Right lobe of liver (tissue), 6 donors: ENCODE data around the gene ZBTB44. TPM values are rescaled to one million over a fixed set of nuclear protein-coding genes. Genes with fewer than 3 reads are reported as not detected.

Experiments used
- ATAC-seq, 4 donors: fragments of 200-7000 bp; cut with Tn5 transposase; one replicate each; pipeline ENCODE4 v1.9.1; 2020; ENCODE audit warnings: mild to moderate bottlenecking in 4 of 4, moderate library complexity in 4 of 4
- DNase-seq, 3 donors: peaks; one replicate each; pipeline ENCODE4 v3.0.0-alpha.2; 2020
- H3K27ac ChIP-seq, 3 donors: fragments of 200-600 bp; one replicate each; pipeline ENCODE4 v1.8.0; 2022
- H3K27me3 ChIP-seq, 2 donors: fragments of 200-600 bp; one replicate each; pipeline ENCODE4 v1.8.0; 2022
- H3K36me3 ChIP-seq, 4 donors: fragments of 200-600 bp; sonication (generic) in 1 of 4; one replicate each; pipeline versions ENCODE4 v1.5.1 to v1.8.0; 2017 to 2022; ENCODE audit warnings: control low read depth in 1 of 4
- H3K4me1 ChIP-seq, 4 donors: fragments of 200-600 bp; sonication (generic) in 1 of 4; one replicate each; pipeline versions ENCODE4 v1.5.1 to v1.8.0; 2017 to 2022; ENCODE audit warnings: control low read depth in 1 of 4
- H3K4me3 ChIP-seq, 3 donors: fragments of 200-600 bp; one replicate each; pipeline ENCODE4 v1.8.0; 2022
- H3K9me3 ChIP-seq, 4 donors: fragments of 200-600 bp; sonication (generic) in 1 of 4; one replicate each; pipeline versions ENCODE4 v1.5.1 to v1.8.0; 2017 to 2022; ENCODE audit warnings: control low read depth in 1 of 4
- CTCF ChIP-seq, 4 donors: fragments of 200-600 bp in 3 of 4; fragments of 450-650 bp in 1 of 4; IDR thresholded peaks; one replicate each; pipeline versions ENCODE4 v1.5.1 to v1.8.0; 2016 to 2022; ENCODE audit warnings: antibody characterized with exemption in 4 of 4, mild to moderate bottlenecking in 2 of 4
- POLR2A ChIP-seq: fragments of 450-650 bp; IDR thresholded peaks from one replicate; pipeline ENCODE4 v1.6.1; 2017; ENCODE audit warnings: antibody characterized with exemption, mild to moderate bottlenecking
- WGBS: methylation state at CpG from one replicate; pipeline ENCODE4 v1.1.6; 2018; ENCODE audit warnings: low coverage, low lambda C conversion rate; ENCODE audit not compliant: insufficient coverage; ENCODE audit errors: missing lambda C conversion rate; 5-methylcytosine and 5-hydroxymethylcytosine counted together
- intact Hi-C, 2 donors: fragments of 100-400 bp; cut with DNase I; formaldehyde crosslinking; loops; one replicate each; pipeline versions ENCODE4 v1.11.2 to v1.14.1; 2022
- total RNA-seq, 6 experiments: library from RNA; depleted of rRNA in 2 of 6; stranded (reverse); fragments of >200 nt in 2 of 6; fragmentation: NEBNext Ultra II Directional in 3 of 6; extraction: Animal tissue kit (Norgen Biotek cat#: 25700) in 3 of 6; gene quantifications; one replicate each; pipeline versions ENCODE4 v1.1.0 to v1.2.4, GENCODE V29; 2016 to 2023
- donor health status: DM: no; HTN: yes; CAD: no.
- donor health status: DM: no; HTN: no; CAD: no.
- donor health status: DM: no; HTN: no; CAD: no.
- donor health status: DM: no; HTN: yes; CAD: no.
- donor health status: DM: no; HTN: yes; CAD: no.

Gene ZBTB44
- total RNA-seq, 6 experiments from 2014 or later, result 16.3 to 22.4 (median 18.4) TPM

- Histone ChIP-seq H3K27ac (no peak overlapping the region), H3K36me3 (no peaks in the 10 kb centered on the region), H3K9me3 (no peaks in the 10 kb centered on the region), H3K4me3 (no peak overlapping the region), H3K27me3 (no peaks in the 10 kb centered on the region), H3K4me1 (no peaks in the 10 kb centered on the region)
- intact Hi-C loops, result loop anchor here (10.0 kb wide), 3 partner anchors 160 to 650 kb away; partner anchors contain the start of gene ADAMTS8 (in 1 of the 2)
- WGBS, result 63% methylated on average over 4 of the region's 6 CpGs
- DNase-seq (peak in 1 of 3 donors; percentile 19), ATAC-seq (no peak)
- TF ChIP-seq POLR2A (no peak), CTCF (IDR thresholded peaks at IDR 0.05) (no peak)
Observed at GRCh38 chr11:130214861-130215530, 99.7 kb downstream of the ZBTB44 start.

GRCh38 chr11:130213979-130214281, 100.8 kb downstream of the ZBTB44 start:
- Histone ChIP-seq H3K4me1 (no peaks in the 10 kb centered on the region), H3K27me3 (no peaks in the 10 kb centered on the region), H3K36me3 (no peaks in the 10 kb centered on the region), H3K9me3 (no peaks in the 10 kb centered on the region), H3K4me3 (no peak overlapping the region), H3K27ac (no peak overlapping the region)
- DNase-seq, result peak in 2 of 3 donors; percentile 15 to 31
- no CpG with 5 or more reads among the region's 9 CpGs for WGBS
- TF ChIP-seq POLR2A (no peak), CTCF (IDR thresholded peaks at IDR 0.05) (no peak)
- intact Hi-C loops, result loop anchor here (10.0 kb wide), 3 partner anchors 161 to 651 kb away; partner anchors contain the start of gene ADAMTS8 (in 1 of the 2)
- no peak for ATAC-seq

GRCh38 chr11:130213143-130213978, 101.4 kb downstream of the ZBTB44 start:
- DNase-seq (peak; percentile 70 to 75 (median 74)), ATAC-seq (peak; percentile 87 to 96 (median 94))
- Histone ChIP-seq H3K36me3 (no peaks in the 10 kb centered on the region), H3K4me3 (no peak overlapping the region), H3K27ac (no peak overlapping the region), H3K9me3 (no peaks in the 10 kb centered on the region), H3K27me3 (no peaks in the 10 kb centered on the region), H3K4me1 (no peaks in the 10 kb centered on the region)
- intact Hi-C loops, result loop anchor here (10.0 kb wide), 3 partner anchors 161 to 651 kb away; partner anchors contain the start of gene ADAMTS8 (in 1 of the 2)
- TF ChIP-seq POLR2A (no peak), CTCF (IDR thresholded peaks at IDR 0.05) (peak; percentile 87 to 97 (median 96))
- WGBS, result 38% methylated on average over 6 of the region's 28 CpGs

GRCh38 chr11:130212431-130212961, 102.2 kb downstream of the ZBTB44 start:
- no peaks in the 10 kb centered on the region for H3K9me3 ChIP-seq
- WGBS, result 60% methylated on average over 3 of the region's 11 CpGs
- no peaks in the 10 kb centered on the region for H3K36me3 ChIP-seq
- no peak overlapping the region for H3K27ac ChIP-seq
- no peaks in the 10 kb centered on the region for H3K27me3 ChIP-seq
- TF ChIP-seq CTCF (IDR thresholded peaks at IDR 0.05) (no peak), POLR2A (no peak)
- DNase-seq, result peak in 1 of 3 donors; percentile 40
- H3K4me3 ChIP-seq, result no peak overlapping the region
- no peak for ATAC-seq
- intact Hi-C loops, result loop anchor here (10.0 kb wide), 3 partner anchors 162 to 652 kb away; partner anchors contain the start of gene ADAMTS8 (in 1 of the 2)
- H3K4me1 ChIP-seq, result no peaks in the 10 kb centered on the region
